ENCODE results near the gene DNASE2. TPM values are rescaled to one million over a fixed set of nuclear protein-coding genes. Genes with fewer than 3 reads are reported as not detected.
A peak's percentile ranks its signal among the peaks of the same experiment; 100 is the strongest.
"Not testable (repeated sequence)": the region's sequence is repeated elsewhere in the genome, so short reads cannot be mapped to it uniquely, and the experiment has no call there.

The DNASE2 gene
- total and polyA plus RNA-seq, 2 experiments from 2014 or later: 26.0 to 54.7 TPM

GRCh38 chr19:12918253-12918652 lies 37.0 kb upstream of the DNASE2 start:
- no peak overlapping the region for H3K27ac ChIP-seq
- H3K4me3 ChIP-seq: no peak overlapping the region

GRCh38 chr19:12915860-12916259 lies 34.6 kb upstream of the DNASE2 start:
- H3K27ac ChIP-seq: not testable (repeated sequence)

More at GRCh38 chr19:12918253-12918652, 37.0 kb upstream of the DNASE2 start:
- Histone ChIP-seq H3K27me3 (no peaks in the 10 kb centered on the region), H3K9me3 (ENCODE audit: low read depth) (no peaks in the 10 kb centered on the region), H3K36me3 (peaks cover 9% of the 10 kb centered on the region), H3K4me1 (ENCODE audit: low read depth) (peaks cover 5% of the 10 kb centered on the region)
- no peak for DNase-seq (ENCODE audit: low read depth in 1 of 2, low spot score in 1 of 2)
- no peak for TF ChIP-seq CTCF (IDR thresholded peaks at IDR 0.05; ENCODE audit: low read depth, low read length)

GRCh38 chr19:12913851-12914690 lies 32.8 kb upstream of the DNASE2 start:
- Histone ChIP-seq H3K36me3 (no peaks in the 10 kb centered on the region), H3K27ac (no peak overlapping the region), H3K4me1 (ENCODE audit: low read depth) (peaks cover 6% of the 10 kb centered on the region), H3K27me3 (no peaks in the 10 kb centered on the region), H3K4me3 (no peak overlapping the region), H3K9me3 (ENCODE audit: low read depth) (no peaks in the 10 kb centered on the region)
- DNase-seq (ENCODE audit: low read depth in 1 of 2, low spot score in 1 of 2): peak in 1 of 2 donors; percentile 75
- no peak for TF ChIP-seq CTCF (IDR thresholded peaks at IDR 0.05; ENCODE audit: low read depth, low read length)

More at GRCh38 chr19:12915860-12916259, 34.6 kb upstream of the DNASE2 start:
- H3K27me3 ChIP-seq; H3K4me1 ChIP-seq (ENCODE audit: low read depth); H3K36me3 ChIP-seq; H3K9me3 ChIP-seq (ENCODE audit: low read depth); DNase-seq (ENCODE audit: low read depth in 1 of 2, low spot score in 1 of 2); H3K4me3 ChIP-seq: not testable (repeated sequence)

GRCh38 chr19:12913011-12913561 lies 31.8 kb upstream of the DNASE2 start:
- TF ChIP-seq CTCF (IDR thresholded peaks at IDR 0.05; ENCODE audit: low read depth, low read length): no peak
- H3K36me3 ChIP-seq: no peaks in the 10 kb centered on the region
- H3K27ac ChIP-seq: no peak overlapping the region
- H3K4me3 ChIP-seq: no peak overlapping the region
- H3K9me3 ChIP-seq (ENCODE audit: low read depth): no peaks in the 10 kb centered on the region
- peak; percentile 43 to 91 for DNase-seq (ENCODE audit: low read depth in 1 of 2, low spot score in 1 of 2)
- peaks cover 6% of the 10 kb centered on the region for H3K4me1 ChIP-seq (ENCODE audit: low read depth)
- H3K27me3 ChIP-seq: no peaks in the 10 kb centered on the region

GRCh38 chr19:12912571-12912970 lies 31.3 kb upstream of the DNASE2 start:
- Histone ChIP-seq H3K27me3 (no peaks in the 10 kb centered on the region), H3K27ac (no peak overlapping the region), H3K9me3 (ENCODE audit: low read depth) (no peaks in the 10 kb centered on the region), H3K4me1 (ENCODE audit: low read depth) (peaks cover 6% of the 10 kb centered on the region), H3K36me3 (no peaks in the 10 kb centered on the region), H3K4me3 (no peak overlapping the region)
- no peak for TF ChIP-seq CTCF (IDR thresholded peaks at IDR 0.05; ENCODE audit: low read depth, low read length)
- DNase-seq (ENCODE audit: low read depth in 1 of 2, low spot score in 1 of 2): no peak

- Histone ChIP-seq H3K9me3 (ENCODE audit: low read depth) (no peaks in the 10 kb centered on the region), H3K4me3 (no peak overlapping the region), H3K27me3 (no peaks in the 10 kb centered on the region), H3K27ac (no peak overlapping the region), H3K4me1 (ENCODE audit: low read depth) (no peaks in the 10 kb centered on the region), H3K36me3 (no peaks in the 10 kb centered on the region)
- TF ChIP-seq CTCF (IDR thresholded peaks at IDR 0.05; ENCODE audit: low read depth, low read length): no peak
- DNase-seq (ENCODE audit: low read depth in 1 of 2, low spot score in 1 of 2): no peak
Observed at GRCh38 chr19:12907166-12907565, 25.9 kb upstream of the DNASE2 start.
